BJ (cell line): ENCODE data around the gene ITPKB. TPM values are rescaled to one million over a fixed set of nuclear protein-coding genes. Genes with fewer than 3 reads are reported as not detected.

ENCODE experiments used
- CTCF ChIA-PET: fragments of 350-600 bp; formaldehyde crosslinking; extraction: SDS; loops from one replicate; lab custom pipeline; 2021; ENCODE audit warnings: antibody characterized with exemption, inconsistent platforms; lab: Yijun Ruan, JAX
- POLR2A ChIA-PET: fragments of 300-600 bp; sonication (Branson Sonifier 250); formaldehyde crosslinking; extraction: SDS; loops from one replicate; lab custom pipeline; 2021; ENCODE audit warnings: antibody characterized with exemption; lab: Charles Lee
- DNase-seq: peaks from one replicate; pipeline ENCODE4 v3.0.0-alpha.2; 2011; ENCODE audit warnings: low read depth
- H3K27me3 ChIP-seq: 2 replicates; pipeline ENCODE4 v1.6.0; 2011; ENCODE audit warnings: low read length; ENCODE audit not compliant: control insufficient read depth, insufficient read depth
- H3K36me3 ChIP-seq: 2 replicates; pipeline ENCODE4 v1.5.1; 2011; ENCODE audit warnings: low read length; ENCODE audit not compliant: control insufficient read depth, insufficient read depth
- H3K4me3 ChIP-seq: 2 replicates; pipeline ENCODE4 v1.5.1; 2011; ENCODE audit warnings: low read depth, mild to moderate bottlenecking, control low read depth, low read length
- CTCF ChIP-seq: IDR thresholded peaks from 2 replicates; pipeline ENCODE4 v1.5.1; 2011; ENCODE audit warnings: low read depth, mild to moderate bottlenecking, control low read depth, inconsistent platforms, low read length, moderate library complexity; ENCODE audit not compliant: insufficient read depth
- polyA plus RNA-seq: library from polyadenylated mRNA; depleted of rRNA; stranded (reverse); fragments of >200 nt; gene quantifications from 2 replicates; pipeline ENCODE4 v1.2.3, GENCODE V29; 2011

Gene ITPKB
- polyA plus RNA-seq, 1 experiment, result 1.4 TPM

DNA sequence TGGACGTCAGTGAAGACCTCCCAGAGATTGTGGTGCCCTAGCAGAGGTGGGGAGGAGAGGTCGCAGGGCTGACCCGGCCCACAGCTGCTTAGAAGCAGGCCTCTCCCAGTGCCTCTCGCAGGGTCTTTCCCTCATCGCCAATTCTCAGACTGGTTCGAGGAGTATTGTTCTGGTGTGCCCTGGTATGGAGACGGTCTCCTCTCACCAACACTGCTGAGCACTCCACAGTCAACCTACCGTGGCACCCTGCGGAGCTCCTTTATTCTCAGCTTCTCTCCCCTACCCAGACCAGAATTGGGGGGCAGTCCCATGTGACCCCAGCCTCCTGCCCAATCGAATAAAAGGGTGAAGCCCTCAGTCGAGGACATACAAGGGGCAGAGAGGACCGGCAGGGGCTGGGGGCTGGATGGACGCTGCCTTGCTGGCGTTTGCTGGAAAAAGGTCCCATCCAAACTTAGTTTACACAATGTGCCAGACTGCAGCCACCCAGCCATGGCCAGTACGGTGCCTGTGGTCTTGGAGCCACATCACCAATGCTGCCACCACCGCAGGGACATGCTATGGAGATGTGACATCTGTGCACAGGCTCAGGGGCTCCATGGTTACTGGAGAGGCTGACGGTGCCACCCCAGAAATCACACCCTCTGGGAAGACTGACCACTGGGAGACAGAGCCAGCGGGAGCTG is 109.7 kb downstream of the ITPKB start:
- no peaks in the 10 kb centered on the region for H3K36me3 ChIP-seq
- DNase-seq, result no peak
- H3K27me3 ChIP-seq, result peaks cover 1% of the 10 kb centered on the region; the same call in 1 of the 2 replicates
- H3K4me3 ChIP-seq, result no peak overlapping the region
- ChIA-PET POLR2A (no interaction called here), CTCF (interaction anchor here (1.2 kb wide), 1 partner anchor 9 kb away, joined by 3 read pairs; no protein-coding TSS in a partner anchor)
- no peak for TF ChIP-seq CTCF

DNA sequence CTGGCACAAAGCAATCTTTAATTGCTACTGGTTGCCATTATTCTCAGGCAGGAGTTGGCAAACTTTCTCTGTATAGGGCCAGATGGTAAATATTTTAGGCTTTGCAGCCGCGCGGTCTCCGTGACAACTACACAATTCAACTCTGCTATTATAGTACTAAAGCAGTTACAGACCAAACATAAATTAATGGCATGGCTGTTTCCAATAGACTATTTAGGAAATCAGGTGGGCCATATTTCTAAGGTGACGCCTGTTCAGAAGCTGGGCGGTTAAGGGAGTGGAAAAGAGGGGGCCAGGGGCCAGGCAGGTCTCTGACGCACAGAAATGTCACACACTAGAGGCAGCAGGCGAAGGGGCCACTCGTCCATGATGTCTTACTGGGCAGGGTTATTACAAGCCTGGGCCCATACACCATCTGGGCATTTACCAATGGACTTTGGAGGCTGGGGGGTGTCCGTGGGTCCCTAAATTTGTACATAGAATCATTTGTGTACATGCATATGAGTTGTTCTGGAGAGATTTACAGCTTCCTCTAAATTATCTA is 110.4 kb downstream of the ITPKB start:
- TF ChIP-seq CTCF, result no peak
- peaks cover 1% of the 10 kb centered on the region; the same call in 1 of the 2 replicates for H3K27me3 ChIP-seq
- CTCF ChIA-PET, result interaction anchor here (1.0 to 1.2 kb wide), 3 partner anchors 9 to 195 kb away, joined by 3 to 4 read pairs (median 3); no protein-coding TSS in a partner anchor
- H3K36me3 ChIP-seq, result no peaks in the 10 kb centered on the region
- POLR2A ChIA-PET, result no interaction called here
- H3K4me3 ChIP-seq, result no peak overlapping the region
- DNase-seq, result no peak

GRCh38 chr1:226627924-226628611 is 111.0 kb downstream of the ITPKB start:
- POLR2A ChIA-PET, result no interaction called here
- peaks cover 1% of the 10 kb centered on the region; the same call in 1 of the 2 replicates for H3K27me3 ChIP-seq
- CTCF ChIA-PET, result interaction anchor here (0.9 to 1.2 kb wide), 4 partner anchors 10 to 202 kb away, joined by 3 to 4 read pairs (median 3); no protein-coding TSS in a partner anchor
- H3K4me3 ChIP-seq, result no peak overlapping the region
- no peaks in the 10 kb centered on the region for H3K36me3 ChIP-seq
- TF ChIP-seq CTCF, result no peak
- DNase-seq, result no peak

DNA sequence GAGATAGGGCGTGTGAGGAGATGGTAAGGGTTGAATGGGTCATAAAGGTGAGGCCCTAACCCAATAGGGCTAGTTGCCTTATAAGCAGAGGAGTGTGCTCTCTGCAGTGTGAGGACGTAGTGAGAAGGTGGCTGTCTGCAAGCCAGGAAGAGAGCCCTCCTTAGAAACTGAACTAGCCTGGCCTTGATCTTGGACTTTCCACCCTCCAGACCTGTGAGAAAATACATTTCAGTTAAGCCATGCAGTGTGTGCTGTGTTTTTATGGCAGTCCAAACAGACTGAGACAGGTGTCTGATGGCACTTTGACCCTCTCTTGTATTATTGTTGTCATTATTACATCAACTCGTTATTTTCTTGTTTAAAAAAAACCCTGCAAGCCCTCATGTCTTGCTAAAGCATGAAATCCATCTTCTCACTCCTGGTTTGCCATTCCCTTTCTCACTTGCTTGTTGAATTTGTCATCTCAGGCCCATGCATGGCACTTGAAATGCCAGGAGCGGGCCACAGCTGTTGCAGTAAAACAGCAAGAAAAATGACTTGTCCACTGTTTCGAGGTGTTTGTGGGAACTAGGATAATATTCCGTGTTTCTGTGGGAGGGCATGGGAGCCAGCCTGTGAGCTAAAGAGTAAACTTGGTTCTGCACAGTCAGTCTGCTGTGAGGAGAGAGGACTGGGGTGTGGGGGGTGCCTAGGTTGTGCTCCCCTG is 111.9 kb downstream of the ITPKB start:
- ChIA-PET CTCF (interaction anchor here (0.7 to 3.4 kb wide), 18 partner anchors 7 to 214 kb away, joined by 3 to 24 read pairs (median 6); no protein-coding TSS in a partner anchor), POLR2A (no interaction called here)
- DNase-seq, result no peak
- Histone ChIP-seq H3K36me3 (no peaks in the 10 kb centered on the region), H3K4me3 (no peak overlapping the region), H3K27me3 (peaks cover 1% of the 10 kb centered on the region; the same call in 1 of the 2 replicates)
- no peak for TF ChIP-seq CTCF
